Left cardiac atrium (tissue), 4 donors: ENCODE data around the gene ACACB. TPM values are rescaled to one million over a fixed set of nuclear protein-coding genes. Genes with fewer than 3 reads are reported as not detected.

ENCODE experiments used
- ATAC-seq, 2 donors: fragments of 200-7000 bp; cut with Tn5 transposase; one replicate each; pipeline ENCODE4 v1.9.1; 2020; ENCODE audit warnings: mild to moderate bottlenecking in 2 of 2, moderate library complexity in 2 of 2
- DNase-seq: peaks from one replicate; pipeline ENCODE4 v3.0.0-alpha.2; 2020
- intact Hi-C, 2 donors: fragments of 100-400 bp; cut with DNase I; formaldehyde crosslinking; loops; one replicate each; pipeline versions ENCODE4 v1.14.1 to v1.15.1; 2022 to 2023
- total RNA-seq, 2 donors: library from RNA; stranded (reverse); fragmentation: NEBNext Ultra II Directional; extraction: Animal tissue kit (Norgen Biotek cat#: 25700); gene quantifications; one replicate each; pipeline ENCODE4 v1.2.1, GENCODE V29; 2021
- donor health status: DM: no; HTN: yes; CAD: no.
- donor health status: DM: no; HTN: yes; CAD: no; lungs with severe emphysema.
- donor health status: DM: yes; HTN: yes; CAD: no.
- donor health status: Dilated cardiomyopathy.

Gene ACACB
- total RNA-seq, 2 donors from 2014 or later = 165 to 172 TPM

- ATAC-seq (no peak), DNase-seq (no peak)
- intact Hi-C loops = no loop called here
Observed at GRCh38 chr12:109301643-109302168, 185.3 kb downstream of the ACACB start.

DNA sequence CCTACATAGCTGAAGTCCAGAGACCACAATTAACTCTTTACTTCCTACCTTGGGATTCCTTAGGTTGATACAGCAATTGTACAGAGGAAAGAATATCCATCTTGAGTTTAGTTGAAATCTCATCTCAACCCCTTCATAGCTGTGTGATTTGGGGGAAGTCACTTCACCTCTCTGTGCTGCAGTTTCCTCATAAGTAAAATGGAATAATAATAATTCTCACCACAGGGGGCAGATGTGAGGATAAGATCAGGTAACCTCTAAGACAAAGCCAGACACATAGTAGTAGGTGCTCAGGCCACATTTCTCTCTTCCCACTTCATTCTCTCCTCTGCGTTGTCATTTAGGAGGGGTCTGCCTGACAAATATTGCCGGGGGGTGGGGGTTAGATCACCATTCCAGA, 186.0 kb downstream of the ACACB start:
- DNase-seq = no peak
- no peak for ATAC-seq
- intact Hi-C loops = no loop called here

GRCh38 chr12:109302770-109303169, 186.4 kb downstream of the ACACB start:
- ATAC-seq (no peak), DNase-seq (no peak)
- intact Hi-C loops = no loop called here

DNA sequence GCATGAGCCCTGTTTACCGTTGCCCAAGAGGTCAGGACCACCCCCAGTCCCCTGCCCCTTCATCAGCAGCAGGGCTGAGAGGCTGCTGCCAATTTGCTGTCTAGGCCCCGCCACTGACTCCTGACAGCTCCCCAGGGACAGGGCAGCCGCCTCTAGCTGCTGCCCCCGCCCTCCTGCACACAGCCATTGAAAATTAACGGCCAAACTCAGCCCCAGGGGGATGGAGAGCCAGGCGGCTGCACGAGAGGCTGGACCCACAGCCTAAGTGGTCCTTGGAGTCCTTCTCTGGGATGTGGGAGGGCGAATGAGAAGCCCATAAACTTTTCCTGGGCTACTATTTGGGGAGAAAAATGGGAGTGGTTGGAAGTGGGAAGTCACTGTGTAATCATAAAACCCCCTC, 188.1 kb downstream of the ACACB start:
- intact Hi-C loops = no loop called here
- DNase-seq (no peak), ATAC-seq (no peak)

DNA sequence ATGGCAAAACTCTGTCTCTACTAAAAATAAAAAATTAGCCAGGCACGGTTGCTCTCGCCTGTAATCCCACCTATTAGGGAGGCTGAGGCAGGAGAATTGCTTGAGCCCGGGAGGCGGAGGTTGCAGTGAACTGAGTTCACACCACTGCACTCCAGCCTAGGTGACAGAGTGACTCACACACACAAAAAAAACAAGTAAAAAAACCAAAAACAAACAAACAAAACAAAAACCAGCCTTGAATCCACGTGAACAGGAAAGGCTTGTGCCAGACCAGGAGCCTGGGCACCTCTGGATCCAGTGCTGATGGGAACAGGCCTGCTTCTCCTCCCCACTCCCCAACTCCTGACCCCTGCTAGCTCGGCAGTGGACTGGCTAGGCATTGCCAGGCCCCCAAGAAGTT, 189.2 kb downstream of the ACACB start:
- DNase-seq (no peak), ATAC-seq (no peak)
- intact Hi-C loops = no loop called here

- intact Hi-C loops = no loop called here
- DNase-seq (no peak), ATAC-seq (no peak)
Observed at GRCh38 chr12:109307051-109307450, 190.7 kb downstream of the ACACB start.

- ATAC-seq (no peak), DNase-seq (no peak)
- intact Hi-C loops = no loop called here
Observed at GRCh38 chr12:109308534-109309380, 192.4 kb downstream of the ACACB start, which contains the start of gene FOXN4. Gene FOXN4 (minus strand): TSS chr12:109309284. CDS start chr12:109308321, 963 bp downstream.

- intact Hi-C loops = no loop called here
- ATAC-seq (peak; percentile 46 to 68), DNase-seq (no peak)
Observed at GRCh38 chr12:109309381-109310246, 193.2 kb downstream of the ACACB start.

DNA sequence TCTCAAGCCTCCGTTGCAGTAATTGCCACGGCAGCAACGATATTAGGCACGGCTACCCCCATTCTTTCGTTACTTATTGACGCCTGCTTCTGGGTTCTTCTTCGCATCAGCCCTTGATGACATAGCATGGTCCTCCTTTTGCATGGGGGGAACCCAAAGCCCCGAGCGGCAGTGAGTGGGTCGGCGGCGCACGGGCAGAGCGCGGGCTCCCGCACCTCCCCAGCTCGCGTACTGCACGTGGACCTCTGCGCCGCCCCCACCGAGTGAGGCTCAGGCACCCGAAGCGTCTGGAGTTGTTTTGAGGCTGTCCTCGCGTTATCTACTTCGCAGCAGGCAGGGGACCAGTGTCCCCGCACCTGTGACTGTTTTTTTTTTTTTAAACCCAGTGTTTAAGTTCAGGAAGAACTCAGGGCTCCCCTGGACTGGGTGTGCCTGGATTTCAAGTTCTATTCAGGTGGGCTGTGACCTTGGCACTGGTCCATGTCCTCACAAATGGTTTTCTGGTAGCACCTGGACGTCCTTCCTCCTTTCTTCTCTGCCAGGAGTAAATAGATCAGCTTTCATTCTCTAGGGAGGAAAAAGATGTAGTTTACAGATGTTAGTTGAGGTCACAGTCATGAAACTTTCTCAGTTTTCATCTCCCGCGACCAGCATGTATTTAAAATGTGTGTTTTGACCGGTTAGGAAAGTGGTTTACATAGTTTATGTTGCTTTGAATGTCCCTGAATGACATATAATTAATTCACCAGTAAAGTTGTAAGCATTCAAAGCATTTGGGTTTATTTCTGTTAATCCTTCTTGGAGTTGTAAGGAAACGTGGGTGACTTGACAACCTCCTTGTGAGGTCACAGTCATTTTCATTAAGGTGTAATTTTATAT, 194.1 kb downstream of the ACACB start:
- ATAC-seq = peak in 1 of 2 donors; percentile 38

More for the DNA sequence above, 194.1 kb downstream of the ACACB start:
- intact Hi-C loops = no loop called here
- no peak for DNase-seq

Other genes starting within 250 kb of the ACACB start
- gene DAO, start 236.5 kb upstream of the ACACB start, total RNA-seq = not detected
- gene SVOP, start 95.5 kb upstream of the ACACB start, total RNA-seq = under 1 TPM; 0.10 to 0.12 TPM
- 1 to 10 TPM; 7.7 to 9.5 TPM for gene USP30, start 64.0 kb upstream of the ACACB start, total RNA-seq
- 10 to 100 TPM in 1 of 2 donors, 1 to 10 TPM in 1; 8.5 to 12.0 TPM for gene ALKBH2, start 23.1 kb upstream of the ACACB start, total RNA-seq
- gene UNG, start 19.0 kb upstream of the ACACB start, total RNA-seq = 10 to 100 TPM; 13.9 to 16.6 TPM
- not detected for gene FOXN4, start 192.7 kb downstream of the ACACB start, total RNA-seq
- 1 to 10 TPM in 1 of 2 donors, under 1 TPM in 1; 0.91 to 2.0 TPM for gene MYO1H, start 231.3 kb downstream of the ACACB start, total RNA-seq